GM21360 (cell line): Measurements from ENCODE around the gene EML1.

Source experiments
- ATAC-seq: cut with Tn5 transposase; IDR thresholded peaks from one replicate; pipeline ENCODE4 v1.9.1; 2021; ENCODE audit warnings: mild to moderate bottlenecking, moderate library complexity; ENCODE audit not compliant: unreplicated experiment

Gene EML1

DNA sequence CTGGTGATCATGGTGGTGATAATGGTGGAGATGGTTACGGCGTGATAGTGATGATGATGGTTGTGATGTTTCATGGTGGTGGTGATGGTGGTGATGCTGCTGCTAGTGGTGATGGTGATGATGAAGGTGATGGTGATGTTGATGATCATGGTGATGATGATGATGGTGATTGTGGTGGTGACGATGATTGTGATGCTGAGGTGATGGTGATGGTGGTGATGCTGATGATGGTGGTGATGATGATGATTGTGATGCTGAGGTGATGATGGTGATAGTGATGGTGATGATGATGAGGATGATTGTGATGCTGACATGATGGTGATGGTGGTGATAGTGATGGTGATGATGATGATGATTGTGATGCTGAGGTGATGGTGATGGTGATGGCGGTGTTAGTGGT, 158.8 kb downstream of the EML1 start:
- ATAC-seq: no peak

DNA sequence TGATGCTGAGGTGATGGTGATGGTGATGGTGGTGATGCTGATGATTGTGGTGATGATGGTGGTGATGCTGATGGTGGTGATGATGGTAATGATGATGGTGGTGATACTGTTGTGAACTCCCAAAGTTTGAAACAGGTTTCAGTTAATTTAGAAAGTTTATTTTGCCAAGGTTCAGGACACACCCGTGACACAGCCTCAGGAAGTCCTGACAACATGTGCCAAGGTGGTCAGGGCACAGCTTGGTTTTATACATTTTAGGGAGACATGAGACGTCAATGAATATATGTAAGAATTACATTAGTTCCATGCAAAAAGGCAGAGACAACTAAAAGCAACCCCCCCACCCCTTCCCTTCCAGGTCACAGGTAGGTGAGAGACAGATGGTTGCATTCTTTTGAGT, 159.2 kb downstream of the EML1 start:
- no peak for ATAC-seq

DNA sequence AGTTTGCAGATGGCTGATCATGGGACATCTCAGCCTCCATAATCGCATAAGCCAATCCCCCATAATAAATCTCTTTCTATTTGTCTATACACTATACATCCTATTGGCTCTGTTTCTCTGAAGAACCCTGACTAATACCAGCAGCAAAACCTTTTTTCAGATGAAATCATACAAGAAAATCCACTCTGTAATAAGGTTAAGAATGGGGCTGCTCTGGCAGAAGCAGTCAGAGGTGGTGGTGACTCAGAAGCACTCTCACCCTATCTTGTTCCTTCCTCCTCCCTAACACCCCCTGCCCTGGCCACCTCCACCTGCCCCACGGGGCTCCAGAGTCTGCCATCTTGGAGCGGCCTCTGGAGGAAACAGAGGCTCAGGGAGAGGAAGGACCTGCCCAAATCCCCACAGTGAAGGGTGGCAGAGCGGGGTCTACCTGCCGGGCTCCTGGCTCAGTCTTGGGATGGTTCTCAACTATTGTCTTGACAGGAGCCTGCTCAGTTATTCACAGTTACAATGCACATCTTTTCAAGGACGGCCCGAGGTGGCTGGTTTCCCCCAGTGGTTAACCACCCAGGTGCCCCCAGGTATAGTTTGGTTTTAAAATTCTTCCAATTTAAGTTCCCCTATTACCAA, 162.7 kb downstream of the EML1 start:
- ATAC-seq: no peak

DNA sequence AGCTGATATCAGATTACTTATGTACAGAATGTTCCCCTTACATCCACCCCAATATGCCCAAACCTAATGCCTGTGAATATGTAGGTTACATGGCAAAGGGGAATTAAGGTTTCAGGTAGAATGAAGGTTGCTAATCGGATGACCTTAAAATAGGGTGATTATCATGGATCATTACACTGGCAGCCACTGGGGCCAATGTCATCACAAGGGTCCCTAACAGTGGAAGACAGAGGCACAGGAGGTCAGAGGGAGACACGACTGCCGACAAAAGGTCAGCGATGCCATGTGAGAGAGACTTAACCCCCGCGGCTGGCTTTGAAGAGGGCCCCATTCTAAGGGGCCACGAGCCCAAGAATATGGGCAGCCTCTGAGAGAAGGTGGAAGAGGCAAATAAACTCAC, 165.2 kb downstream of the EML1 start:
- no peak for ATAC-seq

DNA sequence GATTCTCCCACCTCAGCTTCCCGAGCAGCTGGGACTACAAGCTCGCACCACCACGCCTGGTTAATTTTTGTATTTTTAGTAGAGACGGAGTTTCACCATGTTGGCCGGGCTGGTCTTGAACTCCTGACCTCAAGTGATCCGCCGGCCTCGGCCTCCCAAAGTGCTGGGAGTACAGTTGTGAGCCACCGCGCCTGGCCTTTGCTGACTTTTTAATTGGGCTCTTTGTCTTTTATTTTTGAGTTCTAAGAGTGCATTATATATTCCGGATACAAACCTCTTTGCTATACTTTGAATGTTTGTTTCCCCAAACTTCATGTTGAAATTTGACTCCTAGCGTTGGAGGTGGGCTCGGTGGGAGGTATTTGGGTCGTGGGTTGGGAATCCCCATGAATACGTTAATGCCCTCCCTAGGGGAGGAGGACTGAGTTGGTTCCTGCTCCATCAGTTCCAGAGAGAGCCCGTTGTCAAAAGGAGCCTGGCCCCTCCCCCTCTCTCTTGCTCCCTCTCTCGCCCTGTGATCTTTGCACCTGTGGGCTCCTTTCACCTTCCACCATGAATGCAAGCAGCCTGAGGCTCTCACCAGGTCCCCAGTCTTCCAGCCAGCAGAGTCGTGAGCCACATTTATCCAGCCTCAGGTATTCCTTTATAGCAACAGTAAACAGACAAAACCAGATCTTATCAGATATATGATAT, 168.8 kb downstream of the EML1 start:
- ATAC-seq: no peak

DNA sequence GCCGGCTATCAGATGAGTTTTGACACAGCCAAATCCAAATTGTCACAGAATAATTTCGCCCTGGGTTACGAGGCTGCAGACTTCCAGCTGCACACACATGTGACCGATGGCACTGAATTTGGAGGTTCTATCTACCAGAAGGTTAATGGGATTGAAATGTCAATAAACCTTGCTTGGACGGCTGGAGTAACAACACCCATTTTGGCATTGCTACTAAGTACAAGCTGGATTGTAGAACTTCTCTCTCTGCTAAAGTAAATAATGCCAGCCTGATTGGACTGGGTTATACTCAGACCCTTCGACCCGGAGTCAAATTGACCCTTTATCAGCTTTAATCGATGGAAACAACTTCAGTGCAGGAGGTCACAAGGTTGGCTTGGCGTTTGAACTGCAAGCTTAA, 171.8 kb downstream of the EML1 start:
- no peak for ATAC-seq

DNA sequence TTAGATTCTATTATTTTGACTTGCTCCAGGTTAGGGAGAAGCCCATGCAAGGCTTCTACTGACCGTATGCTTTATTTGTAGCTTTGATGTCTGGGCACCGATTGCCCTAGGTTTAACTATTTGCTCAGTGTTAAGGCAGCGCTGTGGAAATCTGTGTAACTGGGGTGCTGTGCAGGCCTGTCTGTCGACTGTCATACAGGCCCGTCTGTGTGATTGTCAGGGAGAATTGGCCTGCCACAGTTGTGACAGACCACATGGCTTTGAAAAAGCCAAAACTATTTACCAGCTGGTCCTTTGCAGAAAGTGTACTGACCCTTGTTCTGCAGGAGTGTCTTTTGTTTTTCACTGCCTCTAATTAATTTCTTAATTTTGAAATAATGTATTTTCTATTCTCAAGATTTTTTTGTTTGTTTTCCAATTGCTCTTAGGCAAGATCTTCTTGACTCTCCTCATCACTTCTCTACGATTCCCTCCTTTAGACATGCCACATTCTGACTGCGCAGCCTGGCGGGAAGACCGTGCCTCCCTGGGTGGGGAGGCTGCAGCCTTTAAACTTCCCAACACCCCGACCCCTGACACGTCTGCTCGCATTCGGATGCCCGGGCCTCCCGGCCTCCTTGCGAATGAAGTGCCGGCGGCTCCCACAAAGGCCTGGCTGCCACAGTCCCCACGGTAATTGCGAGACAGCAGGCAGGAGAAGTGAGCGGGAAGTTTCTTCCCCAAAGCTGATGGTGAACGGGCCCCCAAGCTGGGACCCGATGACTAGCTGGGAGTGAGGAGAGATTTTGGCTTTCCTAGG, 173.0 kb downstream of the EML1 start:
- no peak for ATAC-seq

DNA sequence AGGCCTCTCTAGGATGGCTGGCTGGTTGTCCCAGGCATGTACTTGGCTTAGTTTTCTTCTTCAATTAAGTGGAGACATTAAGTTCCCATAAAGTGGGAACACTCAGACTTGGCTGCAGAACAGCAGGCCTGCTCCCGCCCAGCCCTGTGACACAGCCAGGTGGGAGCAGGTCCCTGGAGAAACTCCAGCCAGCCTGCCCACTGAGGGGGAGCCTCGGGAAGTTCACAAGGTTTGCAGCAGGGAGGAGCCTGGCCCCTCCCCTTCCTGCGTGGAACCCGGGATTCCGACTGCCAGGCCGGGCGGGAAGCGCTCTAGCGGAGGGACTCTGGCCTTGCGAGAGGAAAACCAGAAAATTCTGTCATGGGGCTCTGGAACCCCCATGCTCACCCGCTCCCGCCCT, 173.7 kb downstream of the EML1 start:
- no peak for ATAC-seq

DNA sequence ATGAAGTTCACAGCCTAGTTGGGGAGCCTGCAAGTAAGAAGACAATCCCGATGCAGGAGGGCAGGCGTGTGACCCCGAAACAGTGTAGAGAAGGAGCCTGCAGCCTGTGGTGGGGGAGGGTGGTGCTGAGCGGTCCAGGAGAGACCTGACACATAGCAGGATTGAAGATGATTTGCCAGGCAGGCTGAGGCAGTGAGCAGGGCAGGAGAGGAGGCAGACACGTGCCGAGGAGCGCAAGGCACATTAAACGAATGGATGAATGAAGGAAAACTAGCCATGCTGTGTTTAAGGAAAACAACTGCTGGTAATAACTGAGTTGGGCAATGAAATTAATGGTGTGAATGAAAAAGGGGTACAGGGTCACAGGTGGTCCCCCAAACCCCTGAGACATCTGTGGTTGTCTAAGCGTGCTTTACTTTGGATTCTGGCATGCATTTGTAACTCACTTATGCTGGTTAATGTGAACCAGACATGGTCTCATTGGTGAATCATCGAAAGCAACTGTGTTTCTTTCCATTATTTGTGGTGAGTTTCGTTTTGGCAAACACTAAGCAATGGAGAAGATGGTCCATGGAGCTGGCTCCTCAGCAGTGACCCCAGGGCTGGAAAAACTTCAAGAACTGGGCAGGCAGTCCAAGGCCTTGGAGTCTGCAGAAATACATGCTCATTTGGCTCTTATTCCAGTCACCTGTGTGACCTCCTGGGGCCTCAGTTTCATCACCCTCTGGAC, 175.1 kb downstream of the EML1 start:
- no peak for ATAC-seq

DNA sequence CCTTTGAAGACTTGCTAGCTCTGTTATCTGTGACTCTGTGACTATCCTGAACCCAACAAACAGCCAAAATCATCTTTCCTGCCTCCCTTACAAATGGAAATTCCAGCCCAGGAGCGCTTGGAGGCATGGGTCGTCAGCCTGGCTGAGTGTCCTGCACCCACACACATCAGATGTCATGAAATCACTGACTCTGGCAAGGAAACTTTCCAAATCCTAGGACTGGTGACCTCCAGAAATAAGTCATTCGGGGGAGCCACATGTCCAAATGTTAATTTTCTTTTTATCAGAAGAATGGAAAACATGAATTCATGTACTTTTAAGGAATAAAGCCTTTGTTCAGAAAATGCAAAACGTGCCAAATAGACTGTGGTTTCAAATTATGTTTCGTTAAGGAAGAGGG, 175.7 kb downstream of the EML1 start:
- ATAC-seq: no peak

DNA sequence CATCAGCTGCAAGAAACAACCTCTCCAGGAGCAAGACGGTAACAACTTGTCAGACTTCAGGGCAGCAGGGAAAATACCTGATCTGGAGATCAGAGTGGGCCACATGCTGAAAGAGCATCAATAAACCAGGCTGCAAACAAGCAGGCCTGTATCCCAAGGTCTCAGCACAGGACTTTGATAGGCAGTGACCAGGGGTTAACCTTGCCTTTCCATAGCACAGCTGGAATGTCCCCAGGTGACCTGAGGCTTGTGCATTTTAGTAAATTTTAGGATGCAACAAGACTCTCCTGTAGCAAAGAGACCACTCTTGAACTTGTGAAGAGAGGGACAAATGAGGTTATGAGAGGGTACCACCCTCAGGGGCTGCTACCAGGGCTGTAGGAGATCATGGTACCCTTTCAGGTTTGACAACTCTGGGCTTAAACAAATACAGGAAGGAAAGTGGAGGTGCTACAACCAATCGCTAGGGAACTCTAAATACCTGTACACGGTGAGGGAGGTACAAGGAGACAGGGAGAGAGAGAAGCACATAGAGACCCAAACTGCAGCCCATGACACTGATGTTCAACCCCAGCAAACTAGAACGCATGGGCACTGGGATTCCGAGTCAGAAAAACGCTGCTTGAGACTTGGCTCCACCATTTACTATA, 176.6 kb downstream of the EML1 start:
- no peak for ATAC-seq

DNA sequence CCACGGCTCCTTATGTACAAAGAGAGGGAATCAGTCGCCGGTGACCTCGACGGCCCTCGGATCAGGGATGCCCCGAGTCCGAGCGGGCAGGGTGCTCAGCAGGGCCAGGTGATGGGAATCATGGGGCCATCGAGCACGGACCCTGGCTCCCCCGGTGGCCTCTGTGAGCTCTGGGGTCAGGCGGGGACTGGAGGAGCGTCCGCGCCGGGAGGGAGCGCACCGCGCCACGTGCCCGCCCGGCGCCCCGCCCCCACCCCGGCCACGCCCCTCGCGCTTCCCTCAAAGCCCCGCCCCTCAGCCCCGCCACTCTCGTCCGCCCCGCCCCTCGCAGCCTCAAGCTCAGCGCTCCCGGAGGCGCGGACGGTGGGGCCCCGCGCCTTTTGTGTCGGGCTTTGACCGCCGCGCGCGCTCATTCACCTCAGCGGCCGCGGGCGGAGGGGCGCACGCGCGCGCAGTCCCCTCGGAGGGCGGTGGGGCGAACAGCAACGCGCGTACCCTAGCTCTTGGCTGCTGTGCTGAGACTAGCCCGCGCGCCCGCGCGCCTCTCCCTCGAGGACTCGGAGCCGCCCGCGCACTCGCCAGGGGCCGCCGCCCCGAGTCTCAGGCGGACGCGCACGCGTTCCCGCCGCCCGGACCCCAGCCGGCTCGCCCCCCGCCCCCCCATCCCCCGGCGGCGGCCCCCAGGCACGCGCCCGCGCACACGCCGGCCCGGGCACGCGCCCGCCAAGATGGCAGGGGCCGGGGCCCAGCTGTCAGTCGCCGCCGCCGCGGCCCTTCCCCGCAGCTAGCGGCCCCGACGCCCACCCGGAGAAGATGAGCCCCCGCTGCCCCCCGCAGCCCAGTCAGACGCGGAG, 178.1 kb downstream of the EML1 start:
- ATAC-seq: peak; percentile 65

DNA sequence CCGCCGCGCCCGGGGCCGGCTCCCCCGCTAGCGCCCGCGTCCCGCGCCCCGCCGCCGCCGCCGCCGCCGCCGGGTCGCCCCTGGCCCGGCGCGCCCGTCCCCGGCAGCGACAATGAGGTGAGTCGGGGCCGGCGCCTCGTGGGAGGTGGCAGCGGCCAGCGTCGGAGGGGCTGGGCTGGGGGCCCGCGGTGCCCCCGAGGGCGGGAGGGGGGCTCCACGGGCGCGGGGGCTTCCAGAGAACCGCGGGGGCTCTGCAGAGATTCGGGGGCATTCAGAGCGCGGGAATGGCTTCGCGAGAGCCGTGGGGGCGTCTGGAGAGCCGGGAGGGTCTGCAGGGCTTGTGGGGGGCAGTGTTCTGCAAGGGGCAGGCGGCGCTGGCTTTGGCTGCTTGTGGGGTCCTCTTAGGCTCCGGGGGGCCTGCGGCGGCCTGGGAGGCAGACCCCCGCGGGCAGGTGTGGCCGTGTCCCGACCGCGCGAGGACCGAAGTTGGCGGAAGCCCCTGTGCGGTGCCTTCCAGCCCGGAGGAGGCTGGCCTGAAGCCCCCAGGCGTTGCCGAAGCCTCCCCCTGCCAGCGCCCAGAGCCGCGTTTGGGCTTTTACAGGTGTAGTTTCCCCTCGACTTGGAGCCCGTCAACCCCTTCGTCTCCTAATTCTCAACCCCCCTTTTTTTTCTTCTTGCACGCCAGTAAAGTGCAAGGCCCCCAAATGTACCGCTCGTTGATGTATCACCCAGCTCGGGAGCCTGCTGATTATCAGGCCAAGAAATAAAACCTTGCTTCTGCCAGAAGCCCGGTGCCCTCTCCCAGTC, 178.9 kb downstream of the EML1 start:
- ATAC-seq: peak; percentile 35

DNA sequence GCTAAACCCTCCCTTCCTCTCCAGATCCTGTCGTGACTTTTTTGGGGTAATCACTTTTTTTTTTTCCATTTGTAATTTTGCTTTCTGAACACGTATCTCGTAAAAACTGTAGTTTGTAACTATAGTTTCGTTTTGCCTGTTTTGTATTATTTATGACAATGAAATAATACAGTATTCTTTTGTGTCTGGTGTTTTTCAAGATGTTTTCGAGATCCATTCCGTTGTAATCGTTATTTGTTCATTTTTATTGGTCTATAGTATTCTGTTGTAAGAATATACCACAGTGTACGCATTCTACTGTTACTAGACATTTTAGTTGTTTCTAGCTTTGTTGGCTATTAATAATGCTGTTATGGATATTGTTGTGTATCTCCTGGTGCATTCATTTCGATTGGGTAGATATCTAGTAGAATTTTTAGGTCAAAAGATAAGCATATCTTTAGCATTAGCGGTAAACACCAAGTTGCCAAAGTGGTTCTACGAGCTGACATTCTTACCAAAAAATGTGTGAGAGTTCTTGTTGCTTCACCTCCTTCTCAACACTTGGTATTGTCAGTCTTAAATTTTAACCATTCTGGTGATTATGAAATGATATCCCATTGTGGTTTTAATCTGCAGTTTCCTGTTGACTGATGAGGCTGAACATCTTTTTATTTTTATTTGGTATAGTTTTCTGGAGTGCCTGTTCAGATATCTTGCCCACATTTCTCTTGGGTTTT, 179.7 kb downstream of the EML1 start:
- no peak for ATAC-seq

DNA sequence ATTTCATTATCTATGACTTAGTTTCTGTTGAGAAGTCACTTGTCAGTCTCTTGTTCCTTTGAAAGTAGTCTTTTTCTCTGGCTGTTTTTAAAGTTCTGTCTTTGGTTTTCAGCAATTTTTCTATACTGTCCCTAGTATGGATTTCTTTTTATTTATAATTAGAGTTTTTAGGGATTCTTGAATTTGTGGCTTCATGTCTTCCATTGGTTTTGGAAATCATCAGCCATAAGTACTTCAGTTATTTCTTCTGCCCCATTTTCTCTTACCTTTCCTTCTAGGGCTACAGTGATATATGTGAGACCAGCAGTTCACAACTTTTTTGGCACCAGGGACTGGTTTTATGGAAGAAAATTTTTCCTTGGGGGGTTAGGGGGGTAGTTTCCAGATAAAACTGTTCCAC, 182.0 kb downstream of the EML1 start:
- ATAC-seq: no peak

DNA sequence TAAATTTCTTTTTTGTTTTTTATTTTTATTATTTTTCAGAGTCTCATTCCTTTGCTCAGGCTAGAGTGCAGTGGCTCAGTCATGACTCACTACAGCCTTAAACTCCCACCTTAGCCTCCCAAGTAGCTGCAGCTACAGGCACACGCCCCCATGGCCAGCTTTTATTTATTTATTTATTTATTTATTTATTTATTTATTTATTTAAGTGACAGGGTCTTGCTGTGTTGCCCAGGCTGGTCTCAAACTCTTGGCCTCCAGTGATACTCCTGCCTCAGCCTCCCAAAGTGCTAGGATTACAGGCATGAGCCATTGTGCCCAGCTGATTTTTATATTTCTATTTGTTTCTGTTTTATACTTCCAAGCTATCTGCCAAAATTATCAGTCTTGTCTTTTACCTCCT, 182.8 kb downstream of the EML1 start:
- no peak for ATAC-seq

DNA sequence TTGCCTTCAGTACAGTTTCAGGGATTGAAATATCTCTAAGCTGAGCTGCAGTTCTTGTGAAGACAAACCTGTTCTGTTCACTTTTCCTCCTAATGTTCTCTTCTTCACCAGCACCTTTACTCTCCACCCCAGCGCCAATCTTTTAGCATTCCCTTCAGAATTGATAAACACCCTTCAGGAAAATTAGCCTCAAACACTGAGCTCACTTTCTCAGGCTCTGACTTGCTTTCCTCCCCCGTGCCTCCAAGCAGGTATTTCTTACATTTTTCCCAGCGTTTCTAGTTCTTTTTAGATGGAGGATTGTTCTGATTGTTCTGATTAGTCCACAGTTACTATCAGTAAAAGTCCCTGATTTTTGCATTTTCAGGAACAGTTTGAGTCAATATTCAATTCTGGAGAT, 183.5 kb downstream of the EML1 start:
- no peak for ATAC-seq

DNA sequence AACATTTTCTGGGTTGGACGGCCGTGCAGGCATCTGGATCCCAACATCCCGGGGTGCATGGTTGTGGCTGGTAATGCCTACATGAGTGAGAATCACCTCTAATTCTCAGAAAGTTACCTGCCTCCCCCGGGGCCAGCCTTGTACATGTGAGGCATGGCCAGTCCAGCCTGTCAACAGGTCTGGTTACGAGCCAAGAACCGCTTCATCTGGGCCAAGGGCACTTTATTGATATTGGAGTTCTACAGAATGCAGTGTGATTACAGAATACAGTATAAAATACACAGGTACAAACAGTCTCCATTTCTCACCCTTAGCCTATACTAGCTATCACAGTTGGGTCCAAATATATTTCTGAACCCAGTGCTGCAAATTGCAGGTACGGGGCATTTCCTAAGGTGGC, 187.1 kb downstream of the EML1 start:
- ATAC-seq: no peak

DNA sequence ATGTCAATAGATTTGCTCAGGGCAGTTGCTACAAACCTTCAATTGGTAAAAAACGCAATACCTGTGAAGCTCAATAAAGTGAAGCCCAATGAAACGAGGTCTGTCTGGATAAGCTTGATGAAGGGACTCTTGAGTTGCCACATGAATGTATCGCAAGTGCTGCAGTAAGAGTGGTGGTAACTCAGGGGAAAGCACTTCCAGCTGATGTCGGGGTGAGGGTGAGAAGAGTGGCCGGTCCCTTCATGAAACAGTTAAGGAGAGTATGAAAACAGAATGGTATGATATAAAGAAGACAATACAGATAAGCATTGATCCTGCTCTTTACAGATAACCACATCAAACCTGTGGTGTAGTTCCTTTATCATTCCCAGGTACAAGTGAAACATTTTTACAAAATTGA, 188.6 kb downstream of the EML1 start:
- no peak for ATAC-seq
